PC-9 (cell line): ENCODE data around the gene CLTCL1. TPM values are rescaled to one million over a fixed set of nuclear protein-coding genes. Genes with fewer than 3 reads are reported as not detected.
"Not testable (repeated sequence)": the region's sequence is repeated elsewhere in the genome, so short reads cannot be mapped to it uniquely, and the experiment has no call there.

Experiments
- BruUV-seq: library from RNA; stranded (reverse); fragments of 400-500 nt; replicated peaks from 2 replicates; lab custom pipeline; 2021; lab: Mats Ljungman, UMichigan
- CTCF ChIA-PET: fragments of 300-600 bp; sonication (Branson Sonifier 250); formaldehyde crosslinking; loops from one replicate; lab custom pipeline; 2022; ENCODE audit warnings: antibody characterized with exemption; lab: Charles Lee
- POLR2A ChIA-PET: fragments of 300-600 bp; sonication (Branson Sonifier 250); formaldehyde crosslinking; loops from one replicate; lab custom pipeline; 2022; ENCODE audit warnings: antibody characterized with exemption; ENCODE audit not compliant: unreplicated experiment; lab: Charles Lee
- DNase-seq, 2 experiments: peaks; one replicate each; pipeline versions ENCODE4 v3.0.0 to v3.0.0-alpha.2; 2015 to 2022; ENCODE audit warnings: mixed read lengths in 1 of 2
- H2AFZ ChIP-seq: fragments of 200-600 bp; sonication (generic); 2 replicates; pipeline ENCODE4 v1.8.1; 2017; ENCODE audit warnings: antibody characterized with exemption
- H3F3A ChIP-seq: fragments of 200-600 bp; sonication (generic); 2 replicates; pipeline ENCODE4 v1.8.1; 2017; ENCODE audit warnings: antibody characterized with exemption, mild to moderate bottlenecking, low read depth; ENCODE audit not compliant: insufficient read depth
- H3K27ac ChIP-seq: fragments of 200-600 bp; sonication (generic); 2 replicates; pipeline ENCODE4 v1.6.1; 2016; ENCODE audit warnings: mixed run types
- H3K27me3 ChIP-seq: fragments of 200-600 bp; sonication (generic); 2 replicates; pipeline ENCODE4 v1.6.1; 2016; ENCODE audit warnings: low read depth, mixed run types; ENCODE audit not compliant: insufficient read depth
- H3K36me3 ChIP-seq: fragments of 200-600 bp; sonication (generic); 2 replicates; pipeline ENCODE4 v1.6.1; 2016; ENCODE audit warnings: low read depth, mixed run types
- H3K4me1 ChIP-seq: fragments of 200-600 bp; sonication (generic); replicated peaks from 2 replicates; pipeline ENCODE4 v1.6.1; 2016; ENCODE audit warnings: mixed run types; ENCODE audit not compliant: insufficient read depth
- H3K4me2 ChIP-seq: fragments of 200-600 bp; sonication (generic); 2 replicates; pipeline ENCODE4 v1.6.1; 2017; ENCODE audit warnings: mixed run types
- H3K4me3 ChIP-seq: fragments of 200-600 bp; sonication (generic); 2 replicates; pipeline ENCODE4 v1.6.1; 2016; ENCODE audit warnings: mixed run types
- H3K79me2 ChIP-seq: fragments of 200-600 bp; sonication (generic); 2 replicates; pipeline ENCODE4 v1.6.1; 2017; ENCODE audit warnings: low read depth, mixed run types
- H3K9me2 ChIP-seq: fragments of 200-600 bp; sonication (generic); 2 replicates; pipeline ENCODE4 v1.8.1; 2017; ENCODE audit warnings: mild to moderate bottlenecking; ENCODE audit not compliant: insufficient read depth
- H3K9me3 ChIP-seq: fragments of 200-600 bp; sonication (generic); 2 replicates; pipeline ENCODE4 v1.8.1; 2016; ENCODE audit warnings: low read depth; ENCODE audit not compliant: insufficient read depth
- H4K20me1 ChIP-seq: fragments of 200-600 bp; sonication (generic); 2 replicates; pipeline ENCODE4 v1.8.1; 2017; ENCODE audit not compliant: insufficient read depth
- EZH2 ChIP-seq: fragments of 200-600 bp; sonication (generic); IDR thresholded peaks from 2 replicates; pipeline ENCODE4 v1.8.0; 2017; ENCODE audit warnings: antibody characterized with exemption, low read depth
- intact Hi-C: fragments of 100-400 bp; cut with micrococcal nuclease; formaldehyde crosslinking; loops from one replicate; pipeline ENCODE4 v1.10.0; 2022; ENCODE audit not compliant: unreplicated experiment
- total RNA-seq: library from RNA; stranded (reverse); gene quantifications from 2 replicates; pipeline ENCODE4 v1.2.3, GENCODE V29; 2021
- TF ChIP-seq, protein P1 (sequence below): fragments of 200-600 bp; sonication (generic); conservative IDR thresholded peaks from 2 replicates; pipeline ENCODE4 v1.6.1; 2017; ENCODE audit warnings: mixed run types, antibody characterized with exemption, mild to moderate bottlenecking, moderate library complexity

The CLTCL1 gene
- total RNA-seq, 1 experiment from 2014 or later = 7.2 TPM

DNA sequence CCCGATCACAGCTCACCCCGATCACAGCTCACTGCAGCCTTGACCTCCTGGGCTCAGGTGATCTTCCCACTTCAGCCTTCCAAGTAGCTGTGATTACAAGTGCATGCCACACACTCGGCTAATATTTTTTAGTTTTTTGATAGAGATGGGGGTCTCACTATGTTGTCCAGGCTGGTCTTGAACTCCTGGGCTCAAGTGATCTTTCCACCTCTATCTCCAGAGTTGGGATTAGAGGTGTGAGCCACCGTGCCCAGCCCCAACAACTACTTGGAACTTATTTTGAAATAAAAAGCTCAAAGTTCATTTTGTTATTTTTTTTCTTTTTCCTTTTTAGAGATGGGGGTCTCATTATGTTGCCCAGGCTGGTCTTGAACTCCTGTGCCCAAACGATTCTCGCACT is 85.2 kb downstream of the CLTCL1 start:
- TF ChIP-seq, protein P1, sequence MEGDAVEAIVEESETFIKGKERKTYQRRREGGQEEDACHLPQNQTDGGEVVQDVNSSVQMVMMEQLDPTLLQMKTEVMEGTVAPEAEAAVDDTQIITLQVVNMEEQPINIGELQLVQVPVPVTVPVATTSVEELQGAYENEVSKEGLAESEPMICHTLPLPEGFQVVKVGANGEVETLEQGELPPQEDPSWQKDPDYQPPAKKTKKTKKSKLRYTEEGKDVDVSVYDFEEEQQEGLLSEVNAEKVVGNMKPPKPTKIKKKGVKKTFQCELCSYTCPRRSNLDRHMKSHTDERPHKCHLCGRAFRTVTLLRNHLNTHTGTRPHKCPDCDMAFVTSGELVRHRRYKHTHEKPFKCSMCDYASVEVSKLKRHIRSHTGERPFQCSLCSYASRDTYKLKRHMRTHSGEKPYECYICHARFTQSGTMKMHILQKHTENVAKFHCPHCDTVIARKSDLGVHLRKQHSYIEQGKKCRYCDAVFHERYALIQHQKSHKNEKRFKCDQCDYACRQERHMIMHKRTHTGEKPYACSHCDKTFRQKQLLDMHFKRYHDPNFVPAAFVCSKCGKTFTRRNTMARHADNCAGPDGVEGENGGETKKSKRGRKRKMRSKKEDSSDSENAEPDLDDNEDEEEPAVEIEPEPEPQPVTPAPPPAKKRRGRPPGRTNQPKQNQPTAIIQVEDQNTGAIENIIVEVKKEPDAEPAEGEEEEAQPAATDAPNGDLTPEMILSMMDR = no peak
- no peak for TF ChIP-seq EZH2
- Histone ChIP-seq H3K27me3 (no peaks in the 10 kb centered on the region), H3K4me3 (no peak overlapping the region), H3K4me1 (no peaks in the 10 kb centered on the region), H2AFZ (no peak overlapping the region), H4K20me1 (no peaks in the 10 kb centered on the region), H3K9me2 (no peaks in the 10 kb centered on the region), H3K9me3 (no peaks in the 10 kb centered on the region), H3K36me3 (no peaks in the 10 kb centered on the region), H3K79me2 (no peaks in the 10 kb centered on the region), H3F3A (no peaks in the 10 kb centered on the region), H3K27ac (no peak overlapping the region), H3K4me2 (no peak overlapping the region)
- BruUV-seq = no TSS peak
- CTCF ChIA-PET = no interaction called here
- intact Hi-C loops = no loop called here
- DNase-seq = no peak
- POLR2A ChIA-PET = no interaction called here

- no peak overlapping the region for H2AFZ ChIP-seq
- H3K9me2 ChIP-seq = no peaks in the 10 kb centered on the region
- no peaks in the 10 kb centered on the region for H3K9me3 ChIP-seq
- no peaks in the 10 kb centered on the region for H3F3A ChIP-seq
- no TSS peak for BruUV-seq
- H3K27ac ChIP-seq = no peak overlapping the region
- H3K4me1 ChIP-seq = no peaks in the 10 kb centered on the region
- no peak for DNase-seq
- no peaks in the 10 kb centered on the region for H3K79me2 ChIP-seq
- H4K20me1 ChIP-seq = no peaks in the 10 kb centered on the region
- CTCF ChIA-PET = no interaction called here
- TF ChIP-seq EZH2 = no peak
- TF ChIP-seq, protein P1 = no peak
- POLR2A ChIA-PET = no interaction called here
- no peak overlapping the region for H3K4me3 ChIP-seq
- no peaks in the 10 kb centered on the region for H3K36me3 ChIP-seq
- intact Hi-C loops = no loop called here
- H3K27me3 ChIP-seq = no peaks in the 10 kb centered on the region
- no peak overlapping the region for H3K4me2 ChIP-seq
These were observed 86.9 kb downstream of the CLTCL1 start for GRCh38 chr22:19204640-19205039.

- H3K4me2 ChIP-seq = no peak overlapping the region
- CTCF ChIA-PET = no interaction called here
- intact Hi-C loops = no loop called here
- no peaks in the 10 kb centered on the region for H3K27me3 ChIP-seq
- no peak overlapping the region for H2AFZ ChIP-seq
- H4K20me1 ChIP-seq = no peaks in the 10 kb centered on the region
- no peaks in the 10 kb centered on the region for H3K9me2 ChIP-seq
- DNase-seq = no peak
- H3K9me3 ChIP-seq = no peaks in the 10 kb centered on the region
- POLR2A ChIA-PET = no interaction called here
- H3K4me3 ChIP-seq = no peak overlapping the region
- H3F3A ChIP-seq = no peaks in the 10 kb centered on the region
- TF ChIP-seq EZH2 = no peak
- TF ChIP-seq, protein P1 = no peak
- BruUV-seq = no TSS peak
- H3K79me2 ChIP-seq = no peaks in the 10 kb centered on the region
- H3K36me3 ChIP-seq = no peaks in the 10 kb centered on the region
- H3K4me1 ChIP-seq = no peaks in the 10 kb centered on the region
- no peak overlapping the region for H3K27ac ChIP-seq
These were observed 87.7 kb downstream of the CLTCL1 start for GRCh38 chr22:19203834-19204233.

GRCh38 chr22:19202799-19203186 is 88.7 kb downstream of the CLTCL1 start:
- intact Hi-C loops, BruUV-seq, H3K4me3 ChIP-seq, H3F3A ChIP-seq, H3K79me2 ChIP-seq, H3K9me3 ChIP-seq, H3K4me2 ChIP-seq, H3K4me1 ChIP-seq, H4K20me1 ChIP-seq, POLR2A ChIA-PET, H3K27me3 ChIP-seq, H3K27ac ChIP-seq, CTCF ChIA-PET, H2AFZ ChIP-seq, DNase-seq, H3K36me3 ChIP-seq, H3K9me2 ChIP-seq: not testable (repeated sequence)
